ENCODE results near the gene ZNF215.

Gene ZNF215

DNA sequence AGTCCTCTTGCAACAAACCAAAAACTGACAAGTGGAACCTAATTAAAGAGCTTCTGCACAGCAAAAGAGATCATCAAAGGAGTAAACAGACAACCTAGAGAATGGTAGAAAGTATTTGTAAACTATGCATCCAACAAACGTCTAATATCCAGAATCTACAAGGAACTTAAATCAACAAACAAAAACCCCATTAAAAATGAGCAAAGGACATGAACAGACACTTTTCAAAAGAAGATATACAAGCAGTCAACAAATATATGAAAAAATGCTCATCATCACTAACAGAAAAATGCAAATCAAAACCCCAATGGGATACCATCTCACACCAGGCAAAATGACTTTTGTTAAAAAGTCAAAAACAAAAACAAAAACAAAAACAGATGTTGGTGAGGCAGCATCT lies 60.3 kb downstream of the ZNF215 start:
- H3K79me2 ChIP-seq (ENCODE audit: control insufficient read depth, insufficient read depth, low read length), result no peaks in the 10 kb centered on the region
- no peak overlapping the region for H3K18ac ChIP-seq (ENCODE audit: low read length)
- no peak overlapping the region for H3K4ac ChIP-seq (ENCODE audit: low read depth, low read length)
- H3K9ac ChIP-seq (ENCODE audit: low read length), result no peak overlapping the region
- no peak overlapping the region for H4K5ac ChIP-seq (ENCODE audit: low read length)
- no peak overlapping the region for H2AK5ac ChIP-seq (ENCODE audit: low read length)
- no peak overlapping the region for H2BK120ac ChIP-seq (ENCODE audit: low read depth, low read length)
- no peak overlapping the region for H2BK15ac ChIP-seq (replicated peaks; ENCODE audit: low read depth)
- no peaks in the 10 kb centered on the region for H3K27me3 ChIP-seq (ENCODE audit: insufficient read depth, low read length, poor library complexity)
- H3K4me1 ChIP-seq (ENCODE audit: control insufficient read depth, low read depth, low read length), result no peaks in the 10 kb centered on the region
- H3K4me2 ChIP-seq (ENCODE audit: low read length), result no peak overlapping the region
- no peak overlapping the region for H4K8ac ChIP-seq (ENCODE audit: low read depth, low read length)
- no peak for DNase-seq
- H3K36me3 ChIP-seq (ENCODE audit: control insufficient read depth, insufficient read depth, low read length), result no peaks in the 10 kb centered on the region
- H2BK5ac ChIP-seq (ENCODE audit: low read length), result no peak overlapping the region
- no peak overlapping the region for H3K4me3 ChIP-seq (ENCODE audit: low read length)
- WGBS (ENCODE audit: extremely low coverage, insufficient coverage, low lambda C conversion rate), result no CpG with 5 or more reads among the region's 1 CpG
- no peak overlapping the region for H3K56ac ChIP-seq (ENCODE audit: low read length)
- H3K79me1 ChIP-seq (ENCODE audit: low read length), result no peaks in the 10 kb centered on the region
- H3K27ac ChIP-seq (ENCODE audit: low read depth, low read length), result no peak overlapping the region
- no peak overlapping the region for H3K23ac ChIP-seq (ENCODE audit: low read length)

GRCh38 chr11:6988506-6988905 lies 62.3 kb downstream of the ZNF215 start:
- Histone ChIP-seq H4K5ac (ENCODE audit: low read length) (no peak overlapping the region), H3K4me1 (ENCODE audit: control insufficient read depth, low read depth, low read length) (no peaks in the 10 kb centered on the region), H2AK5ac (ENCODE audit: low read length) (no peak overlapping the region), H3K23ac (ENCODE audit: low read length) (no peak overlapping the region), H3K4ac (ENCODE audit: low read depth, low read length) (no peak overlapping the region), H3K27me3 (ENCODE audit: insufficient read depth, low read length, poor library complexity) (no peaks in the 10 kb centered on the region), H3K79me1 (ENCODE audit: low read length) (no peaks in the 10 kb centered on the region), H3K36me3 (ENCODE audit: control insufficient read depth, insufficient read depth, low read length) (no peaks in the 10 kb centered on the region), H3K56ac (ENCODE audit: low read length) (no peak overlapping the region), H4K8ac (ENCODE audit: low read depth, low read length) (no peak overlapping the region), H3K4me3 (ENCODE audit: low read length) (no peak overlapping the region), H3K18ac (ENCODE audit: low read length) (no peak overlapping the region), H3K4me2 (ENCODE audit: low read length) (no peak overlapping the region), H3K9ac (ENCODE audit: low read length) (no peak overlapping the region), H2BK5ac (ENCODE audit: low read length) (no peak overlapping the region), H2BK120ac (ENCODE audit: low read depth, low read length) (no peak overlapping the region), H3K27ac (ENCODE audit: low read depth, low read length) (no peak overlapping the region), H2BK15ac (replicated peaks; ENCODE audit: low read depth) (no peak overlapping the region), H3K79me2 (ENCODE audit: control insufficient read depth, insufficient read depth, low read length) (no peaks in the 10 kb centered on the region)
- no peak for DNase-seq

DNA sequence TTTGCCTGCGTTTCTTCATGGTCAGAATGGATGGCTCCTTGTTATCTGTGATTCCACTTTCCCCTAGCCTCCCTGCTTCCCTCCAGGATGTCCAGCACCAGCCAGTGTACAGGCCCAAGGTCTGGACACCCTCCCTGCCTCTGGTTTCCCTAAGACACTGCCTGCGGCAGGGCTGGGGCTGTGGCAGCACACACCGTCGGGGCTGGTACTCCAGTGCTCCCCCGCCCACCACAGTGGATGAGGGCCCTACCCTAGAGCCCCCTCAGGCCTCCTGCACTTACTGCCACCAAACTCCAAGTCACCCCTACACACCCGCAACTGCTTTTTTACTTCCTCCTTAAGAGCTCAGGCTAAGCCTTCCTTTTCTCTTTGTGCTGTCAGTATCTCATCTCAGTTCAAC lies 65.0 kb downstream of the ZNF215 start:
- Histone ChIP-seq H3K4me2 (ENCODE audit: low read length) (no peak overlapping the region), H3K4me1 (ENCODE audit: control insufficient read depth, low read depth, low read length) (no peaks in the 10 kb centered on the region), H3K23ac (ENCODE audit: low read length) (no peak overlapping the region), H3K36me3 (ENCODE audit: control insufficient read depth, insufficient read depth, low read length) (no peaks in the 10 kb centered on the region), H2BK15ac (replicated peaks; ENCODE audit: low read depth) (no peak overlapping the region), H3K79me1 (ENCODE audit: low read length) (no peaks in the 10 kb centered on the region), H3K56ac (ENCODE audit: low read length) (no peak overlapping the region), H2BK5ac (ENCODE audit: low read length) (no peak overlapping the region), H3K79me2 (ENCODE audit: control insufficient read depth, insufficient read depth, low read length) (no peaks in the 10 kb centered on the region), H2BK120ac (ENCODE audit: low read depth, low read length) (no peak overlapping the region), H2AK5ac (ENCODE audit: low read length) (no peak overlapping the region), H4K5ac (ENCODE audit: low read length) (no peak overlapping the region), H3K4ac (ENCODE audit: low read depth, low read length) (no peak overlapping the region), H3K18ac (ENCODE audit: low read length) (no peak overlapping the region), H3K9ac (ENCODE audit: low read length) (no peak overlapping the region), H3K27me3 (ENCODE audit: insufficient read depth, low read length, poor library complexity) (no peaks in the 10 kb centered on the region), H3K27ac (ENCODE audit: low read depth, low read length) (no peak overlapping the region), H3K4me3 (ENCODE audit: low read length) (no peak overlapping the region), H4K8ac (ENCODE audit: low read depth, low read length) (no peak overlapping the region)
- WGBS (ENCODE audit: extremely low coverage, insufficient coverage, low lambda C conversion rate), result no CpG with 5 or more reads among the region's 6 CpGs
- DNase-seq, result no peak

GRCh38 chr11:6992026-6992425 lies 65.8 kb downstream of the ZNF215 start:
- no peak overlapping the region for H3K9ac ChIP-seq (ENCODE audit: low read length)
- DNase-seq, result no peak
- no peak overlapping the region for H3K56ac ChIP-seq (ENCODE audit: low read length)
- no peak overlapping the region for H4K8ac ChIP-seq (ENCODE audit: low read depth, low read length)
- H3K23ac ChIP-seq (ENCODE audit: low read length), result no peak overlapping the region
- H2BK120ac ChIP-seq (ENCODE audit: low read depth, low read length), result no peak overlapping the region
- H2BK15ac ChIP-seq (replicated peaks; ENCODE audit: low read depth), result no peak overlapping the region
- H2BK5ac ChIP-seq (ENCODE audit: low read length), result no peak overlapping the region
- no peak overlapping the region for H3K18ac ChIP-seq (ENCODE audit: low read length)
- no peak overlapping the region for H4K5ac ChIP-seq (ENCODE audit: low read length)
- H2AK5ac ChIP-seq (ENCODE audit: low read length), result no peak overlapping the region
- no CpG with 5 or more reads among the region's 2 CpGs for WGBS (ENCODE audit: extremely low coverage, insufficient coverage, low lambda C conversion rate)
- no peak overlapping the region for H3K27ac ChIP-seq (ENCODE audit: low read depth, low read length)
- no peak overlapping the region for H3K4me3 ChIP-seq (ENCODE audit: low read length)
- no peaks in the 10 kb centered on the region for H3K27me3 ChIP-seq (ENCODE audit: insufficient read depth, low read length, poor library complexity)
- no peaks in the 10 kb centered on the region for H3K79me1 ChIP-seq (ENCODE audit: low read length)
- H3K4me1 ChIP-seq (ENCODE audit: control insufficient read depth, low read depth, low read length), result no peaks in the 10 kb centered on the region
- no peaks in the 10 kb centered on the region for H3K36me3 ChIP-seq (ENCODE audit: control insufficient read depth, insufficient read depth, low read length)
- no peaks in the 10 kb centered on the region for H3K79me2 ChIP-seq (ENCODE audit: control insufficient read depth, insufficient read depth, low read length)
- no peak overlapping the region for H3K4me2 ChIP-seq (ENCODE audit: low read length)
- no peak overlapping the region for H3K4ac ChIP-seq (ENCODE audit: low read depth, low read length)

DNA sequence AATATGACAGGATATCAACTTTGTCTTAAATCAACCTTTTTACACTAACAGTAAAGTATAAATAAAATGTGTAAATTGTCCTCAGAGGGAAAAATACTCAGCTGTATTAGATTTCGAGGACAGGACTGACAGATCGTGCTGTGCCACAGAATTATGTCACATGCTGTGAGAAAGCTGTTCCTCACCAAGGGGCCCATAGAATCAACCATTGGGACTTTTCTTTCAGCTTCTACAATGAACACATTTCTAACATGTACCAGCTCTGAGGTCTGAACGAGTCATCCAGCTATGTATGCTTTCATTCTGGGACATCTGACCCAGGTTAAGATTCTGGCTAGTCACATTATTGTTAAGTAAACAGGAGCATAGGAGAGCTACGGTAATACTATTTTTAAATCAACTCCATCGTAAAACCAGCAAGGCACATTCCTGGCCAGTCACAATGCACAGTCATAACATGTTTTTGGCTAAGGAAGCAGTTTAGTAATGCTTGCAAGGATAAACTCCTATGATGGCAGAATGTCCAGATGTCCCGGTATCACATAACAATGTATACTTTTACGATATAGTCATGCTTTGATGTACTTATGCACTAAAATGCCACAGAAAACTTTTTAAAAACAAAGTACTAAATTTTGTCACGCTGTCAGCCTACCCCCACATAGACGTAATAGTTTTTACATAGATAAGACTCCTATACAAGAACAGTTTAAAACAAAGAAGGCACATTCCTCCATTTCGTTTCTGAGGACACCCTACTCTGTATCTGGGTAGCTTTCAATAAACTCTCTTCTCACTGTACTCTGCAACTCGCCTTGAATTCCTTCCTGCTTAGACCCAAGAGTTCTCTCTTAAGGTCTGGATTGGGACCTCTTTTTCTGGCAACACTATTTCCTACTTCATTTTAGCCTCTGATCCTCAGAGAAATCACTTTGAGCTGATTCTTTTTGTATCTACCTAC lies 66.5 kb downstream of the ZNF215 start:
- Histone ChIP-seq H4K5ac (ENCODE audit: low read length) (no peak overlapping the region), H3K27ac (ENCODE audit: low read depth, low read length) (no peak overlapping the region), H3K79me2 (ENCODE audit: control insufficient read depth, insufficient read depth, low read length) (no peaks in the 10 kb centered on the region), H3K4ac (ENCODE audit: low read depth, low read length) (no peak overlapping the region), H3K36me3 (ENCODE audit: control insufficient read depth, insufficient read depth, low read length) (no peaks in the 10 kb centered on the region), H2BK120ac (ENCODE audit: low read depth, low read length) (no peak overlapping the region), H3K23ac (ENCODE audit: low read length) (no peak overlapping the region), H3K56ac (ENCODE audit: low read length) (no peak overlapping the region), H3K18ac (ENCODE audit: low read length) (no peak overlapping the region), H4K8ac (ENCODE audit: low read depth, low read length) (no peak overlapping the region), H3K4me2 (ENCODE audit: low read length) (no peak overlapping the region), H3K4me3 (ENCODE audit: low read length) (no peak overlapping the region), H3K79me1 (ENCODE audit: low read length) (no peaks in the 10 kb centered on the region), H3K4me1 (ENCODE audit: control insufficient read depth, low read depth, low read length) (no peaks in the 10 kb centered on the region), H3K27me3 (ENCODE audit: insufficient read depth, low read length, poor library complexity) (no peaks in the 10 kb centered on the region), H3K9ac (ENCODE audit: low read length) (no peak overlapping the region), H2BK5ac (ENCODE audit: low read length) (no peak overlapping the region), H2BK15ac (replicated peaks; ENCODE audit: low read depth) (no peak overlapping the region), H2AK5ac (ENCODE audit: low read length) (no peak overlapping the region)
- no CpG with 5 or more reads among the region's 11 CpGs for WGBS (ENCODE audit: extremely low coverage, insufficient coverage, low lambda C conversion rate)
- no peak for DNase-seq

GRCh38 chr11:6995703-6996102 lies 69.5 kb downstream of the ZNF215 start:
- DNase-seq, result peak; percentile 10
- H3K23ac ChIP-seq (ENCODE audit: low read length), result no peak overlapping the region
- H4K5ac ChIP-seq (ENCODE audit: low read length), result no peak overlapping the region
- no peak overlapping the region for H4K8ac ChIP-seq (ENCODE audit: low read depth, low read length)
- no peaks in the 10 kb centered on the region for H3K4me1 ChIP-seq (ENCODE audit: control insufficient read depth, low read depth, low read length)
- no peak overlapping the region for H3K18ac ChIP-seq (ENCODE audit: low read length)
- H2BK5ac ChIP-seq (ENCODE audit: low read length), result no peak overlapping the region
- H3K56ac ChIP-seq (ENCODE audit: low read length), result no peak overlapping the region
- no peak overlapping the region for H3K4me2 ChIP-seq (ENCODE audit: low read length)
- no peak overlapping the region for H2AK5ac ChIP-seq (ENCODE audit: low read length)
- H3K9ac ChIP-seq (ENCODE audit: low read length), result no peak overlapping the region
- H3K79me2 ChIP-seq (ENCODE audit: control insufficient read depth, insufficient read depth, low read length), result no peaks in the 10 kb centered on the region
- H2BK120ac ChIP-seq (ENCODE audit: low read depth, low read length), result no peak overlapping the region
- no peak overlapping the region for H2BK15ac ChIP-seq (replicated peaks; ENCODE audit: low read depth)
- H3K27ac ChIP-seq (ENCODE audit: low read depth, low read length), result no peak overlapping the region
- no peaks in the 10 kb centered on the region for H3K79me1 ChIP-seq (ENCODE audit: low read length)
- no peaks in the 10 kb centered on the region for H3K27me3 ChIP-seq (ENCODE audit: insufficient read depth, low read length, poor library complexity)
- H3K4ac ChIP-seq (ENCODE audit: low read depth, low read length), result no peak overlapping the region
- no peaks in the 10 kb centered on the region for H3K36me3 ChIP-seq (ENCODE audit: control insufficient read depth, insufficient read depth, low read length)
- no peak overlapping the region for H3K4me3 ChIP-seq (ENCODE audit: low read length)
